GM12878 (cell line): ENCODE results near the gene FERMT3. TPM values are rescaled to one million over a fixed set of nuclear protein-coding genes. Genes with fewer than 3 reads are reported as not detected.
A peak's percentile ranks its signal among the peaks of the same experiment; 100 is the strongest.

Experiments used
- ATAC-seq: fragments of 200-7000 bp; cut with Tn5 transposase; 3 replicates; pipeline ENCODE4 v1.9.1; 2020; ENCODE audit warnings: mild to moderate bottlenecking, moderate library complexity
- BruUV-seq: library from RNA; stranded (reverse); fragments of 400-500 nt; replicated peaks from 2 replicates; lab custom pipeline; 2021; lab: Mats Ljungman, UMichigan
- CTCF ChIA-PET: fragments of 300-600 bp; sonication (Branson Sonifier 250); formaldehyde crosslinking; extraction: SDS; loops from one replicate; lab custom pipeline; 2021; ENCODE audit warnings: inconsistent platforms; lab: Yijun Ruan, JAX
- POLR2A ChIA-PET: fragments of 350-600 bp; formaldehyde crosslinking; extraction: SDS; loops from one replicate; lab custom pipeline; 2021; ENCODE audit warnings: inconsistent platforms; lab: Charles Lee
- RAD21 ChIA-PET: fragments of 300-600 bp; sonication (Branson Sonifier 250); formaldehyde crosslinking; loops from one replicate; lab custom pipeline; 2023; ENCODE audit warnings: antibody characterized with exemption; ENCODE audit not compliant: unreplicated experiment; lab: Charles Lee
- SMC1A ChIA-PET: fragments of 300-600 bp; sonication (Branson Sonifier 250); formaldehyde crosslinking; loops from one replicate; lab custom pipeline; 2023; ENCODE audit not compliant: unreplicated experiment, uncharacterized antibody; lab: Charles Lee
- DNase-seq: peaks from one replicate; pipeline ENCODE4 v3.0.0-alpha.2; 2011; ENCODE audit warnings: low read depth, low spot score
- FAIRE-seq: peaks from 3 replicates; lab custom pipeline; 2011; peaks lifted over from hg19 to GRCh38; lab: Jason Lieb, UNC
- H2AFZ ChIP-seq: 2 replicates; pipeline ENCODE4 v1.6.0; 2011; ENCODE audit warnings: low read depth, low read length, control low read depth; ENCODE audit not compliant: control insufficient read depth
- H3K27ac ChIP-seq: 2 replicates; pipeline ENCODE4 v1.5.1; 2011; ENCODE audit warnings: control low read depth; ENCODE audit not compliant: control insufficient read depth, insufficient read depth
- H3K27me3 ChIP-seq, 2 experiments: replicated peaks in 1 of 2; 2 replicates each; pipeline versions ENCODE4 v1.6.0 to v1.6.1; 2011; ENCODE audit warnings: low read length in 1 of 2; ENCODE audit not compliant: control insufficient read depth in 2 of 2, insufficient read depth in 2 of 2
- H3K36me3 ChIP-seq, 2 experiments: 2 replicates each; pipeline ENCODE4 v1.5.1; 2011; ENCODE audit warnings: low read length in 1 of 2; ENCODE audit not compliant: control insufficient read depth in 2 of 2, insufficient read depth in 2 of 2
- H3K4me1 ChIP-seq: 2 replicates; pipeline ENCODE4 v1.6.1; 2011; ENCODE audit warnings: mild to moderate bottlenecking, low read length, moderate library complexity, mixed read lengths; ENCODE audit not compliant: control insufficient read depth, insufficient read depth
- H3K4me2 ChIP-seq: 2 replicates; pipeline ENCODE4 v1.6.0; 2011; ENCODE audit warnings: control low read depth; ENCODE audit not compliant: control insufficient read depth, insufficient read depth
- H3K4me3 ChIP-seq: fragments of 200-600 bp; sonication (generic); 2 replicates; pipeline ENCODE4 v1.5.1; 2016
- H3K79me2 ChIP-seq: 2 replicates; pipeline ENCODE4 v1.6.0; 2011; ENCODE audit warnings: low read length; ENCODE audit not compliant: control insufficient read depth, insufficient read depth
- H3K9ac ChIP-seq: 2 replicates; pipeline ENCODE4 v1.8.0; 2011; ENCODE audit warnings: low read length, control low read depth, mixed read lengths; ENCODE audit not compliant: control insufficient read depth, insufficient read depth
- H3K9me3 ChIP-seq: replicated peaks from 3 replicates; pipeline ENCODE4 v1.5.1; 2011; ENCODE audit warnings: mild to moderate bottlenecking, low read length; ENCODE audit not compliant: control insufficient read depth, insufficient read depth
- H4K20me1 ChIP-seq: 2 replicates; pipeline ENCODE4 v1.6.0; 2011; ENCODE audit not compliant: control insufficient read depth, insufficient read depth
- CHD4 ChIP-seq: fragments of 200-600 bp; sonication (generic); IDR thresholded peaks from 2 replicates; pipeline ENCODE4 v1.6.1; 2016; ENCODE audit warnings: mild to moderate bottlenecking
- CREB1 ChIP-seq: IDR thresholded peaks from 2 replicates; pipeline ENCODE4 v1.6.1; 2012; ENCODE audit warnings: low read depth, mild to moderate bottlenecking, inconsistent platforms
- DPF2 ChIP-seq: fragments of 450-650 bp; IDR thresholded peaks from 2 replicates; pipeline ENCODE4 v1.6.1; 2017; ENCODE audit warnings: mild to moderate bottlenecking
- FOXM1 ChIP-seq: IDR thresholded peaks from 2 replicates; pipeline ENCODE4 v1.6.1; 2012; ENCODE audit warnings: low read depth, mild to moderate bottlenecking, inconsistent platforms, low read length, moderate library complexity
- IKZF2 ChIP-seq, 2 experiments: fragments of 450-650 bp; IDR thresholded peaks; 2 replicates each; pipeline ENCODE4 v1.6.1; 2017; ENCODE audit warnings: mild to moderate bottlenecking in 2 of 2, moderate library complexity in 2 of 2
- NBN ChIP-seq: fragments of 450-650 bp; IDR thresholded peaks from 2 replicates; pipeline ENCODE4 v1.6.1; 2016
- POLR2A ChIP-seq: IDR thresholded peaks from 2 replicates; pipeline ENCODE4 v1.6.1; 2011; ENCODE audit warnings: low read depth, mild to moderate bottlenecking, low read length
- POU2F2 ChIP-seq: IDR thresholded peaks from 3 replicates; pipeline ENCODE4 v1.6.1; 2011; ENCODE audit warnings: low read depth, mild to moderate bottlenecking, low read length, borderline replicate concordance
- SIN3A ChIP-seq: IDR thresholded peaks from 2 replicates; pipeline ENCODE4 v1.6.1; 2012; ENCODE audit warnings: low read depth, low read length, improper control_type of control experiment
- TCF3 ChIP-seq: IDR thresholded peaks from 2 replicates; pipeline ENCODE4 v1.6.1; 2012; ENCODE audit warnings: low read depth, mild to moderate bottlenecking, low read length, borderline replicate concordance; ENCODE audit not compliant: insufficient read depth
- ZZZ3 ChIP-seq: IDR thresholded peaks from 2 replicates; pipeline ENCODE4 v1.6.1; 2011; ENCODE audit warnings: low read depth; ENCODE audit not compliant: control insufficient read depth, insufficient read length
- WGBS: methylation state at CpG from one replicate; pipeline ENCODE4 v1.1.6; 2016; ENCODE audit warnings: low lambda C conversion rate; ENCODE audit not compliant: insufficient replicate concordance, insufficient coverage; ENCODE audit errors: missing lambda C conversion rate; 5-methylcytosine and 5-hydroxymethylcytosine counted together
- in situ Hi-C: fragments of 300-500 bp; cut with MboI; formaldehyde crosslinking; loops from 9 replicates; pipeline ENCODE4 v1.14.3; 2018; ENCODE audit warnings: mixed read lengths
- intact Hi-C: fragments of 100-400 bp; cut with micrococcal nuclease; formaldehyde crosslinking; loops from one replicate; pipeline ENCODE4 v1.14.2; 2022; ENCODE audit not compliant: unreplicated experiment
- polyA plus RNA-seq, 11 experiments: library from polyadenylated mRNA; depleted of rRNA in 4 of 11; unstranded in 6 of 11; stranded (reverse) in 5 of 11; fragments of >200 nt; fragmentation: Nextera tagmentation in 4 of 11; fragmentation: Illumina TruSeq in 1 of 11; extraction: Ambion mirVana in 4 of 11; extraction: Trizol in 1 of 11; gene quantifications; 1 replicate in 1 of 11; 2 replicates in 10 of 11; pipeline versions ENCODE4 v1.2.1 to v1.2.3, GENCODE V29; 2011 to 2016; ENCODE audit warnings: inconsistent platforms in 2 of 11, missing spikeins in 2 of 11, low read depth in 1 of 11
- total RNA-seq, 4 experiments: library from RNA; depleted of rRNA in 3 of 4; stranded (reverse); fragments of >200 nt in 3 of 4; fragmentation: Illumina TruSeq in 1 of 4; extraction: Trizol in 1 of 4; gene quantifications; 2 replicates each; pipeline versions ENCODE4 v1.2.1 to v1.2.3, GENCODE V29; 2013 to 2021

Gene FERMT3
- total and polyA plus RNA-seq, 10 of the 15 experiments (the other 5 are each of a cell fraction or from before 2014, with no cell fraction given), result 2.0 to 211 (median 114) TPM

GRCh38 chr11:64251016-64251752 lies 44.7 kb downstream of the FERMT3 start, which contains the start of gene PLCB3 (continued):
- TF ChIP-seq TCF3, result no peak
- peak; percentile 22; the same call in 1 of the 2 replicates for TF ChIP-seq DPF2
- peak; percentile 74 for TF ChIP-seq POLR2A
- TF ChIP-seq FOXM1, result no peak
- no peak for TF ChIP-seq IKZF2 (IDR thresholded peaks at IDR 0.05)
- no peak for TF ChIP-seq NBN
- TF ChIP-seq POU2F2, result no peak

DNA sequence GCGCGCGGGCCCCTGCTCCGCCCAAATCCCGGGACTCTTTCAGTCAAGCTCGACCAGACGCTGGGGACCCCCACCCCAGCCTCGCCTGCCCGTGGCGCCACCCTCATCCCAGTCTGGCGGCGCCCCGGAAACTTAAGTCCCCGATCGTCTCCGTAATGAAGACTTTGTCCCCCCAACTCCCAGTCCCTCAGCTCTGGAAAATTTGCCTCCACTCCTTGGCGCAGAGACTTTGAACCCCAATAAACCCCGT lies 45.2 kb downstream of the FERMT3 start:
- ATAC-seq (no peak), FAIRE-seq (no peak)
- in situ Hi-C loops (no loop called here), intact Hi-C loops (loop anchor here (2.0 kb wide), 2 partner anchors 17 to 49 kb away; partner anchors contain the start of gene CATSPERZ)
- ChIA-PET RAD21 (interaction anchor here (0.6 to 3.1 kb wide), 9 partner anchors 8 to 66 kb away, joined by 3 to 30 read pairs (median 4); partner anchors contain the start of genes CATSPERZ, ESRRA, FERMT3 and FKBP2), POLR2A (interaction anchor here (0.6 to 2.0 kb wide), 7 partner anchors 10 to 53 kb away, joined by 3 to 12 read pairs (median 6); partner anchors contain the start of genes ESRRA, FERMT3 and FKBP2), CTCF (interaction anchor here (0.7 to 4.8 kb wide), 9 partner anchors 9 to 89 kb away, joined by 3 to 64 read pairs (median 9); partner anchors contain the start of genes CATSPERZ, FERMT3, FKBP2 and STIP1)
- Histone ChIP-seq H2AFZ (peak overlapping the region; percentile 65), H4K20me1 (no peaks in the 10 kb centered on the region), H3K79me2 (no peaks in the 10 kb centered on the region; the same call in 1 of the 2 replicates), H3K4me3 (peak overlapping the region; percentile 66), H3K27ac (no peak overlapping the region), H3K9me3 (no peaks in the 10 kb centered on the region), H3K9ac (peak overlapping the region; percentile 82)
- WGBS, result 1% methylated on average over 13 of the region's 18 CpGs
- BruUV-seq, result TSS peak; percentile 50
- TF ChIP-seq SIN3A (peak; percentile 22; the same call in 1 of the 2 replicates), DPF2 (0 out of 2 replicates have a peak, but pooled peaks have one; percentile 6), ZZZ3 (no peak), CHD4 (no peak), CREB1 (no peak)
- TF ChIP-seq, all 136 proteins: peak for 2
- no peak for DNase-seq
- SMC1A ChIA-PET, result interaction anchor here (1.7 kb wide), 1 partner anchor 46 kb away, joined by 15 read pairs; the partner anchor contains the start of gene FERMT3
- Histone ChIP-seq H3K36me3 (no peaks in the 10 kb centered on the region; a peak in 2 of 4 replicates), H3K4me1 (peaks cover 10% of the 10 kb centered on the region), H3K27me3 (no peaks in the 10 kb centered on the region), H3K4me2 (peak overlapping the region; percentile 100)
